ENCODE data around the gene NCAM2.

Gene NCAM2

GRCh38 chr21:21096956-21097355, 98.7 kb downstream of the NCAM2 start:
- TF ChIP-seq CTCF (IDR thresholded peaks at IDR 0.05; ENCODE audit: borderline replicate concordance, insufficient read depth, low read depth, low read length): no peak
- no peak overlapping the region for H3K4me3 ChIP-seq (ENCODE audit: low read depth, low read length)

DNA sequence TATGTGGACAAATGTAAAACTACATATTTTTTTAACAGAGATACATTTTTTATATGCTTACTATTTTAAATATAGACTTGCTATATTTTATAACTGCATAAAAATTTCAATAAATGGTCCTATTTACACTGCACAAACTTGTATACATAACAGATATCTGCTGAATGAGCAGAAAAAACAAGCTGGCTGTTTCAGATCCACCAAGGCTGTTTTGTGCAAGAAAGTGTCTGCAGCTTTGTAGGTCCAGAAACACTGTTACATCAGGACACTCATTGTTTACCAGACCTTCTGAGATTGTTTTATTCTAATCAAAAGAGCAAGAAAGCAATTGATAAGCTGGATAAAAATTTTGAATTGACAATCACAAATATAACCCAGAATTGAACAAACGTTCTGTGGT, 99.3 kb downstream of the NCAM2 start:
- no peak overlapping the region for H3K4me3 ChIP-seq (ENCODE audit: low read depth, low read length)
- TF ChIP-seq CTCF (IDR thresholded peaks at IDR 0.05; ENCODE audit: borderline replicate concordance, insufficient read depth, low read depth, low read length): no peak

DNA sequence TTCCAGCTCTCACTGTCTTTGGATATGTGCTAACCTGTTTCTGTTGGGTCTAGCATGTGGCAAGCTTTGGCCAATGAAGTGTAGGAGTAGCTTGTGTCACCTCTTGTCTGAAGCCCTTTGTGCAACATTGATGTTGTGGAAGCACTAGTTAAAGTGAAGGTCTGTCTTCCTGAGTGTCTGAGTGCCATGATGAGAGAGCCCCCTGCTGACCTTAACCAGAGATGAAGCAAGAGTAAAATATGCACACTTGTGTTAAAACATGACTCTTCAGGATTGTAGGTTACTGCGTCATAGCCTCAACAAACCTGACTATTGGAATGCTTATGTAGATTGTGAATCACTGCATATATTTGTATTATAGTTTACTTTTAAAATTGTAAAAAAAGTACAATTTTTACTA, 103.7 kb downstream of the NCAM2 start:
- no peak overlapping the region for H3K4me3 ChIP-seq (ENCODE audit: low read depth, low read length)
- TF ChIP-seq CTCF (IDR thresholded peaks at IDR 0.05; ENCODE audit: borderline replicate concordance, insufficient read depth, low read depth, low read length): no peak

DNA sequence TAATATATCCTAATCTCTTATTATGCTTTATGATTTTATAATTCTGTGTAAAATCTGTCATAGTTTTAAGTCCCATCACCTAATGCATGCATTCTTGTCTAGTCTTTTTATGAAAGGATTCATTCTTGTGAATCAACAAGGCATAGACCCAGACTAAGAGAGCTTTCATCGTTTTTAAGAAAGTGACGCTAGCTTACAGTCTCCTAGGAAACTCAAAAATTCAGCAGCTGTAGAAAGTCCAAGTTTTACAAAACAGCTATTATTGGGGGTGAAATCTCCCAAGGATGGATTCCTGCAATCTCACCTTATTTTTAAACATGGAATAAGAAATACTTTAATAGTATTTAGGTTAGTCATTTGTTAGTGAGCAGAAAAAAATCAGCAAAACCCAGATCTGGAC, 104.7 kb downstream of the NCAM2 start:
- no peak overlapping the region for H3K4me3 ChIP-seq (ENCODE audit: low read depth, low read length)
- no peak for TF ChIP-seq CTCF (IDR thresholded peaks at IDR 0.05; ENCODE audit: borderline replicate concordance, insufficient read depth, low read depth, low read length)

DNA sequence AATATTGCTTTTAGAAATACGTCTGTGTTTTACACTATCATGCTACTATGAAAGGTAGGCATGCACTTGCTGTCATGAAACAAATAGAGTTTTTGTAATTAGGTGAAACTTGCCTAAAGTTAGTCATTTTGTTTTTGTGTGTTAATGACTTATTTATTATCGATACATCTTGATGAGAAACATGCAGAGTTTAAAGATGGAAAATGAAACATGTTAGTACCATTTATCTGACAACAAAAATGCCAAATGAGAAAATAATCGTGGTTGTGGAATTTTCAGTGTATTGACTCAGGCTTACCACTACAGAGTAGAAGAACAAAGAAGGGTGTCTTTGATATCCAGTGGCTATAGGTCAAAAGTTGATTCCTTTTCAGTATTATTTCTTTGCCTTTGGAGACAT, 105.5 kb downstream of the NCAM2 start:
- no peak overlapping the region for H3K4me3 ChIP-seq (ENCODE audit: low read depth, low read length)
- TF ChIP-seq CTCF (IDR thresholded peaks at IDR 0.05; ENCODE audit: borderline replicate concordance, insufficient read depth, low read depth, low read length): no peak

DNA sequence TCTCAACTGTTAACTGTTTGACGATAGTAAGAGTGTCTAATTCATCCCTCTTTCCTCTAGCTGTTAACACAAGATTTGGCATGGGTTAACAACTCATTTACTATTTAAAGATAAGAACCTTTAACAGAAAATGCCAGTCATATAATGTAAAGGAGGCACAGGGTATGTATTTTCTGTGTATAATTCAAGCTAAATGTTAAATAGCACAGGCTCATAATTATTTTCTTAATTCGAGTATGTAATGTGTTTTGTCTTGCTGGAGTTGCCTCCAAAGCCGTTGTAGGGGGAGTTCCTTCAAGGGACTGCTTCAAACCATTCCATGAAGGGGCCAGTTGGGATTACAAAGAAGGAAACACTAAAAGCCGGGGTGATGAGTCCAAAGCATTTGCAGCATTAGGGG, 111.5 kb downstream of the NCAM2 start:
- TF ChIP-seq CTCF (IDR thresholded peaks at IDR 0.05; ENCODE audit: borderline replicate concordance, insufficient read depth, low read depth, low read length): no peak

DNA sequence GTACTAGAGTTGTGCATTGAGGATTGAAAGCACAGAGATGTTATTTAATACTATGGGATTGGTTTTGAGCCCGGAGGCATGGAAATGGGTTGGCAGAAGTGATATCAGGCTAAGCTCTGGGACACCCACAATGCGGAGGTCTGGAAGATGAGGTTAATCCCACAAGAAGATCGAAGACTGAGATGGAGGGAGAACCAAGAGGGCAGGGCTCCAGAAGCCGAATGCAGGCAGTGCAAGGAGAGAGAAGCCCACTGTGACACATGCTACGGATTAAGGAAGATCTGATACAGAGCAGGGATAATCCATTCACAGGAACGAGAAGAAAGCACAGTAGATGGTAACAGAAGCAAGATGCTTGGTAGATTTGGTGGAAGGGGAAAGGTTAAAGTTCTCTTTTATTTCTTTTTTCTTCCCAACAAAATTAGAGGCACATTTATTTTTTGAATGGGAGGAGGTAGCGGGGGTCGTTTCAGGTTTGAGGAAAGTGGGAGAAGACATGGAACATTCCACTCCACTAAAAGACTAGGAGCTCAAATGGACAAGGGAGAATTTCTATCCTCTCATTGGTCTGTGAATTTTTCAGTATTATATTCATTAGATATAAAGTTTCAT, 113.2 kb downstream of the NCAM2 start:
- no peak for TF ChIP-seq CTCF (IDR thresholded peaks at IDR 0.05; ENCODE audit: borderline replicate concordance, insufficient read depth, low read depth, low read length)
- H3K4me3 ChIP-seq (ENCODE audit: low read depth, low read length): no peak overlapping the region

More for the DNA sequence above, 111.5 kb downstream of the NCAM2 start:
- no peak overlapping the region for H3K4me3 ChIP-seq (ENCODE audit: low read depth, low read length)
